ENCODE results near the gene OLFML1. TPM values are rescaled to one million over a fixed set of nuclear protein-coding genes. Genes with fewer than 3 reads are reported as not detected.

The OLFML1 gene
- total RNA-seq, 1 donor from 2014 or later: not detected

- DNase-seq (ENCODE audit: low read depth, low spot score): no peak
These were observed 5.2 kb upstream of the OLFML1 start for GRCh38 chr11:7480113-7480512.

- no peak for DNase-seq (ENCODE audit: low read depth, low spot score)
These were observed 1.2 kb upstream of the OLFML1 start for GRCh38 chr11:7484131-7484530.

DNA sequence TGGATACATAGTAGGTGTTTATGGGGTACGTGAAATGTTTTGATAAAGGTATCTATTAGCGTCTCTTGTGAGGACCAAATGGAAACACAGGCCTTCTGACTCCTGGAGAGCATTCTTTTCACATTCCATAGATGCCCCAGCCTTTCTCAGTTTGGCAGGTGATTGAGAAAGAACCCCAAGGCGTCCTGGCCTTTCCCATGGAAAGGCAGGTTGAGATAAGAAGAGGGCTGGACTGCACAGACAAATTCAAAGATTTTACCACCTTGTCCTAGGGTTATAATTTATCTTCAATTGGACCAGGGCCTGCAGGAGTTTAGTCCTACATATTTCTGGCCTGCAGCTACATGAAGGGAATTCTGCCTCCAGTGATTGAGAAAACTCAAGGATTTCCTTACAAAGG, 661 bp upstream of the OLFML1 start:
- DNase-seq (ENCODE audit: low read depth, low spot score): no peak

- no peak for DNase-seq (ENCODE audit: low read depth, low spot score)
These were observed 933 bp downstream of the OLFML1 start for GRCh38 chr11:7486098-7486780.

- DNase-seq (ENCODE audit: low read depth, low spot score): no peak
These were observed 1.5 kb downstream of the OLFML1 start for GRCh38 chr11:7486781-7487140.

GRCh38 chr11:7487360-7487759, 2.1 kb downstream of the OLFML1 start:
- no peak for DNase-seq (ENCODE audit: low read depth, low spot score)

- no peak for DNase-seq (ENCODE audit: low read depth, low spot score)
These were observed 3.4 kb downstream of the OLFML1 start for GRCh38 chr11:7488681-7489080.

DNA sequence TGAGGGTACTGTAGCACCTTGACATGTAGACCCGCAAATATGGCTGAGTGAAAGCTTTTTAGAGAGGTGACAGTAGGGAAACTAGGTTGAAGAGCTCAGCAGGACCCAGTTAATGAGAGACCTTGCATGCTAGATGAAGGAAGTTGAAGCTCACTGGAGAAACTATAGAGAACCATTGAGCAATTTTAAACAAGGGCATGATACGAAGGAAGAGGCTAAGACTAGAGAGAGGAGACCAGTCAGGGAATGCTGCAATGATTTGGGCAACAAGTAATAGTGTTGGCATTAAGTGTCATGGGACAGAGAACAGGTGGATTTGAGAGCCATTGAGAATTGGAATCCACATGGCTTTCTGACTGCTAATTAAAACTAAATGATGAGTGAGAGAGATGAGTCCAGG, 4.1 kb downstream of the OLFML1 start:
- no peak for DNase-seq (ENCODE audit: low read depth, low spot score)

DNA sequence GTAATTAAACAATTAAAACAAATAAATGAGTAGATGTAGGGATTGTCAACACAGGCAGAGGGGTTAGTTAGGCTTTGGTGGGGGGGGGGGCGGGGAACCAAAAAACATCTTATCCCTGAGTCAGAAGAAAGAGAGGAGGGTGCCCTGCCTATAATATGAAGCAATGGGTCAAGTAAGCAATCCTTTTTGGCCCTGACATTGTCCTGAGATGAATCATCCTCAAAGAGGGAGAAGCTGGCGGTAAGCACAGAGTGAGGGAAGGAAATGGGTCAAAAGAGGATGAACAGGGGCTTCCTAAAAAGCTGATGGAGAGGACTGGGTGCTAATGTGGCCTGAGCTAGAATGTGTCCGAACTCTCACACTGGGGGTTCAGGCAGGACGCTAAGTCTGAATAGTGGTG, 4.7 kb downstream of the OLFML1 start:
- DNase-seq (ENCODE audit: low read depth, low spot score): no peak

- DNase-seq (ENCODE audit: low read depth, low spot score): no peak
These were observed 5.2 kb downstream of the OLFML1 start for GRCh38 chr11:7490535-7490934.

GRCh38 chr11:7492253-7492652, 6.9 kb downstream of the OLFML1 start:
- DNase-seq (ENCODE audit: low read depth, low spot score): no peak

GRCh38 chr11:7493670-7494069, 8.4 kb downstream of the OLFML1 start:
- no peak for DNase-seq (ENCODE audit: low read depth, low spot score)

GRCh38 chr11:7494086-7494745, 8.9 kb downstream of the OLFML1 start:
- no peak for DNase-seq (ENCODE audit: low read depth, low spot score)

DNA sequence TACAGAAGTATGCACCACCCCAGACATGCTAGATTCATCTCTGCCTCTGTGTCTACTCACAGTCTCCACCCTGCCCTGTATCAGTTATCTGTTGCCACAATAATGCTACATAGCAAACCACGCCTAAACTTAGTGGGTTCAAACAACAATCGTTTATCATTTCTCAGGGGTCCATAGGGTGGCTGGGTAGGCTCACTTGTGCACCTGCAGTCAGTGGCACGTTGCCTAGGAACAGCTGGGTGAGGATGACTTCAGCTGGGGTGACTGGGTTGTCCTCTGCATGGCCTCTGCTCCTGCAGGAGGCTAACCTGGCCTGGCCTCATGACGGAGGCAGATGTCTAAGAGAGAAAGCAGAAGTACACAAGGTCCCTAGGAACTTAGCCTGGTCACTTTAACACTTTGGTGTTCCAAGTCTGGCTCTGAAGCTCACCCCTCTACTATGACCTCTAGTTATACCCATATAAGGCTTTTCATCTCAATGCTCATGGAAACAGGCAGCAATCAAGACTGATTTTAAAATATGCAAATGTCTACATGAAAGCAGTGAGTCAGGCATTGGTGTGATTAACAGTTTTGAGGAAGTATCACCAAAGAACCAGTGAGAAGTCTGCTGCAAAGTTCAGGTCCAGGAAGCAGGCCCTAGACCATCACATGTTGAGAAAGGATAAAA, 10.7 kb downstream of the OLFML1 start:
- no peak for DNase-seq (ENCODE audit: low read depth, low spot score)

DNA sequence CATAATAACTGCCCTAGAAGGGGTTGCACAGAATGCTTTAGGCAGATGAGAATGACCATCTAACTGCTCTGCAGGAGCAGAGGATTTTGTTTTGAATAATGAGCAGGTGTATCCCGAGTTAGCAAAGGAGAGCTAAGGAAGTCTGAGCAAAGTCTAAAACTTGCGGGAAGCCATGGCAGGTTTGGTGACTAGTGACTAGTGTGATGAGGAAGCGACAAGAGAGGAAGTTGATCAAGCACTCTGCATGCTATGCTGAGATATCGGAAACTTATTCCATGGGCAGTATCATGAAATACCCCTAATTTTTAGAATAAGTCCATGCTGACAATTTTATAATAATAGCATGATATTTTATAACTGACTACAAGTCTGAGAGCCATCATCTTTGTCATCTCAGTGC, 12.9 kb downstream of the OLFML1 start:
- DNase-seq (ENCODE audit: low read depth, low spot score): no peak

DNA sequence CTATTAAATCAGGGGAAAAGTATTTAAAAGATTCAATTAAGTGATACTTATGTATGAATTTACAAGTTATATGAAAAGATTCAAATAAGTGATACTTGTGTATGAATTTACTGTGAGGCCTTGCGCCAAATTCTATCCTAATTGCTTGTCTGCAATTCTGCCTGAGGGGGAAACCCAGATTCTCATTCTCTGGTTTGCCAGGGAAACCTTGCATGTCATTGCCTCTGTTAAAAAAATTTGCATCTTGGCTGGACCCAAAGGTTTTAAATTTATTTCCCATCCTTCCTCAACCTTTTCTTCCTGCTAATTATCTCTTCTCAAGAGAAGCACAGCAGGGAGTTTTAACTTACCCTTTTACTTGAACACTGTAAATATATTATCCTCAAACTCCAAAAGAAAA, 13.8 kb downstream of the OLFML1 start:
- DNase-seq (ENCODE audit: low read depth, low spot score): no peak

- no peak for DNase-seq (ENCODE audit: low read depth, low spot score)
These were observed 14.9 kb downstream of the OLFML1 start for GRCh38 chr11:7500251-7500650.

DNA sequence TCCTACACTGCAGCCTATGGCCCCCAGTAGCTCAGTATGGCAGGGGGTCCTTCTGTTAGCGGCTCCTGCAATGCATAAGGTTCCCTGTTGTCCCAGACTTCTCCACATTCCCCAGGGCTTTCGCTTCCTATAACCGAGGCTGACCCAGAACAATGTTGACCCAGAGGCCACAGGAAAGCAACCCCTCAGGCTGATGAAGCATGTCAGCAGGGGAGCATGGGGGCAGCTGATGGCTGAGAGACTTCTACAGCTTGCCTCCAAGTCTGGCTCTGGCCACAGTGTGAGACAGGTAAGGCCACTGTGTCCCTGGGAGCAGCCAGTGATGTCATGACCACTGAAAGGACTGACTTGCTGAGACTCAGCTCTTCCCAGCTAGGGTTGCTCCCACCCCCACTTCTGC, 15.9 kb downstream of the OLFML1 start:
- DNase-seq (ENCODE audit: low read depth, low spot score): no peak

- DNase-seq (ENCODE audit: low read depth, low spot score): no peak
These were observed 16.6 kb downstream of the OLFML1 start for GRCh38 chr11:7501894-7502293.

- DNase-seq (ENCODE audit: low read depth, low spot score): no peak
These were observed 20.9 kb downstream of the OLFML1 start for GRCh38 chr11:7506243-7506642.

- no peak for DNase-seq (ENCODE audit: low read depth, low spot score)
These were observed 22.8 kb downstream of the OLFML1 start for GRCh38 chr11:7508087-7508486.

GRCh38 chr11:7509966-7510365, 24.7 kb downstream of the OLFML1 start:
- no peak for DNase-seq (ENCODE audit: low read depth, low spot score)

DNA sequence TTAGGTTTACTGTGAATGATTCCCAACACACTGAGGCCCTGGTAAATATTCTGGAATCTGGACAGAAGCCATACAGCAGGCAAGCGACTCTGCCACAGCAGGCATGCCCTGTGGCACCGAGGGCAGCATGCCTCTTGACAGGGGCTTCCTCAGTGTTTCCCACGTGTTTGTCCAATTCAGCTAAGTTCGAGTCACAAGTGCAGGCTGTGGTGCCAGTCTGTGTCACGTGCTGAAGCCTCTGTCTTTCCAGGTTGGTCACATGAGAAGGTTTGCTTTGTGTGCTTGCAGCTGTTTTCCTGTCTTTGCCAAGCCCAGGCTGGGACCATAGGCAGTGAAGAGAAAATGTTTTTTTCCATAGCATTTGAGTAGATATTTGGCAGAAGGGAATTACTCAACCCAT, 26.1 kb downstream of the OLFML1 start:
- DNase-seq (ENCODE audit: low read depth, low spot score): peak; percentile 19
